Skeletal muscle tissue (tissue), 4 donors: ENCODE results near the gene ZGPAT. TPM values are rescaled to one million over a fixed set of nuclear protein-coding genes. Genes with fewer than 3 reads are reported as not detected.

Experiments used
- H3K27ac ChIP-seq: one replicate; pipeline ENCODE4 v1.7.0; 2013; ENCODE audit warnings: mild to moderate bottlenecking, low read depth, low read length, inconsistent platforms
- H3K27me3 ChIP-seq, 3 donors: one replicate each; pipeline ENCODE4 v1.7.0; 2013; ENCODE audit warnings: low read length in 3 of 3; ENCODE audit not compliant: control insufficient read depth in 3 of 3, insufficient read depth in 3 of 3
- H3K36me3 ChIP-seq, 3 donors: one replicate each; pipeline ENCODE4 v1.7.0; 2013; ENCODE audit warnings: low read length in 3 of 3; ENCODE audit not compliant: control insufficient read depth in 3 of 3, insufficient read depth in 3 of 3
- H3K4me1 ChIP-seq, 3 donors: one replicate each; pipeline ENCODE4 v1.7.0; 2013; ENCODE audit warnings: low read length in 3 of 3, mild to moderate bottlenecking in 3 of 3; ENCODE audit not compliant: control insufficient read depth in 3 of 3, insufficient read depth in 3 of 3
- H3K4me3 ChIP-seq, 3 donors: one replicate each; pipeline ENCODE4 v1.7.0; 2013; ENCODE audit warnings: low read length in 3 of 3
- H3K9ac ChIP-seq, 3 donors: one replicate each; pipeline ENCODE4 v1.7.0; 2013; ENCODE audit warnings: low read length in 3 of 3, mild to moderate bottlenecking in 3 of 3, moderate library complexity in 2 of 3, low read depth in 1 of 3
- H3K9me3 ChIP-seq, 3 donors: one replicate each; pipeline ENCODE4 v1.7.0; 2013; ENCODE audit warnings: low read length in 3 of 3; ENCODE audit not compliant: control insufficient read depth in 3 of 3
- total RNA-seq: library from RNA; depleted of rRNA; stranded (reverse); fragments of >200 nt; gene quantifications from one replicate; pipeline ENCODE4 v1.2.3, GENCODE V29; 2014
- donor health status: Osteomylitis.

Gene ZGPAT
- total RNA-seq, 1 donor from 2014 or later, result 6.8 TPM

DNA sequence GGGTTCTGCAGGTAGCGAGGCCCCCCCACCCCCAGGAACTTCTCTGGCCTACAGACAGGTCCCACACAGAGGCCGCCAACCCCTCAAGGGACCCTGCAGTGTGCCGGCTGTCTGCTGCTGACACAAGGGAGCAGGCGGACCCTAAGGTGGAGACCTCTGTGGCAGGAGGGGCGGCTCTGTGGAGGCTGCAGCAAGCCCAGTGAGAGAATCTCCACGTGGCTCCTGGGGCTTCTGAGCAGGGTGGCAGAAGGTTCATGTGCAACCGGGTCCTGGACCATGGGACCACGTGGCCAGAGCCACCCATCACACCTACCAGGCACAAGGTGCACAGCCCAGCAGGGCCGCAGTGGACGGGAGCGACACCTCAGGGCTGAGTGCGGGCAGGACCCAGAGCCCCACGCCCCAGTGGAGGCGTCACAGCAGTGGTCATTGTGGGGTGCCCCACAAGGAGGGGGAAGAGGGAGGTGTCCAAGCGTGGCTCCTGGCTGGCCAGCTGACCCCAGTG lies 4.3 kb upstream of the ZGPAT start:
- Histone ChIP-seq H3K9ac (no peak overlapping the region), H3K27ac (no peak overlapping the region), H3K4me1 (peaks cover 24 to 34% (median 30%) of the 10 kb centered on the region in 3 donors), H3K36me3 (peaks cover 31 to 41% (median 37%) of the 10 kb centered on the region in 3 donors), H3K4me3 (no peak overlapping the region), H3K9me3 (no peaks in the 10 kb centered on the region), H3K27me3 (no peaks in the 10 kb centered on the region)

GRCh38 chr20:63703976-63704748 lies 3.7 kb upstream of the ZGPAT start:
- H3K9ac ChIP-seq, result peak overlapping the region in 1 of 3 donors; percentile 23
- no peak overlapping the region for H3K27ac ChIP-seq
- H3K36me3 ChIP-seq, result peaks cover 37 to 45% (median 37%) of the 10 kb centered on the region in 3 donors
- peaks cover 24 to 34% (median 30%) of the 10 kb centered on the region in 3 donors for H3K4me1 ChIP-seq
- H3K27me3 ChIP-seq, result no peaks in the 10 kb centered on the region
- no peaks in the 10 kb centered on the region for H3K9me3 ChIP-seq
- no peak overlapping the region for H3K4me3 ChIP-seq

DNA sequence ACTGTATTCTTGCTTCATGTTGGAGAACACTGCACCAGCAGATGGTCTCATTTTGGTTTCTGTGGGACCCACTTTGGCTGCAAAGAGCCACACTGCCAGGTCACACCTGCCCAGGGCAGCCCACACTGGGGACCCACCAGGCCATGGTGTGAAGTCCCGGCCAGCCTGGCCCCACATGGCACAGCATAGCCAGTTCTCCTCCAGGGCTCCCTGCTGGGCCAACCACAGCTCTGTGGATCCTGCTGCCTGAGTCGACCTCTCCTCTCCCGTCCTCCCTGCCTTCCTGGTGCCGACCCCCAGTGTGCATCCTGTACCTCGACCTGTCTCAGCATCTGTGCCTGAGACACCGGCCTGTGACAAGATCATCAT lies 3.1 kb upstream of the ZGPAT start:
- H3K36me3 ChIP-seq, result peaks cover 37 to 46% (median 37%) of the 10 kb centered on the region in 3 donors

GRCh38 chr20:63705232-63706026 lies 2.4 kb upstream of the ZGPAT start:
- Histone ChIP-seq H3K27me3 (no peaks in the 10 kb centered on the region), H3K4me3 (no peak overlapping the region), H3K9ac (peak overlapping the region in 1 of 3 donors; percentile 93), H3K4me1 (peaks cover 23 to 29% (median 25%) of the 10 kb centered on the region in 3 donors), H3K27ac (no peak overlapping the region), H3K9me3 (no peaks in the 10 kb centered on the region), H3K36me3 (peaks cover 34 to 46% (median 35%) of the 10 kb centered on the region in 3 donors)

More for the DNA sequence above, 3.1 kb upstream of the ZGPAT start:
- Histone ChIP-seq H3K9ac (peak overlapping the region in 1 of 3 donors; percentile 23), H3K4me3 (no peak overlapping the region), H3K9me3 (no peaks in the 10 kb centered on the region), H3K27ac (no peak overlapping the region), H3K27me3 (no peaks in the 10 kb centered on the region), H3K4me1 (peaks cover 23 to 30% (median 25%) of the 10 kb centered on the region in 3 donors)

GRCh38 chr20:63706027-63706695 lies 1.7 kb upstream of the ZGPAT start:
- Histone ChIP-seq H3K36me3 (peaks cover 36 to 47% (median 41%) of the 10 kb centered on the region in 3 donors), H3K9ac (peak overlapping the region; percentile 90 to 94 (median 93)), H3K4me1 (peaks cover 23 to 29% (median 25%) of the 10 kb centered on the region in 3 donors), H3K9me3 (no peaks in the 10 kb centered on the region), H3K27me3 (no peaks in the 10 kb centered on the region), H3K4me3 (peak overlapping the region; percentile 78 to 89 (median 87)), H3K27ac (peak overlapping the region; percentile 89)

- H3K27me3 ChIP-seq, result no peaks in the 10 kb centered on the region
- H3K27ac ChIP-seq, result peak overlapping the region; percentile 89
- H3K4me3 ChIP-seq, result peak overlapping the region; percentile 78 to 89 (median 87)
- H3K36me3 ChIP-seq, result peaks cover 36 to 49% (median 47%) of the 10 kb centered on the region in 3 donors
- H3K4me1 ChIP-seq, result peaks cover 23 to 29% (median 25%) of the 10 kb centered on the region in 3 donors
- H3K9ac ChIP-seq, result peak overlapping the region; percentile 90 to 94 (median 93)
- H3K9me3 ChIP-seq, result no peaks in the 10 kb centered on the region
These were observed 834 bp upstream of the ZGPAT start for GRCh38 chr20:63706852-63707557.

GRCh38 chr20:63708301-63709148 lies 686 bp downstream of the ZGPAT start:
- peak overlapping the region; percentile 89 for H3K27ac ChIP-seq
- peaks cover 23 to 29% (median 25%) of the 10 kb centered on the region in 3 donors for H3K4me1 ChIP-seq
- H3K36me3 ChIP-seq, result peaks cover 32 to 50% (median 43%) of the 10 kb centered on the region in 3 donors
- H3K9ac ChIP-seq, result peak overlapping the region; percentile 80 to 85 (median 81)
- no peaks in the 10 kb centered on the region for H3K27me3 ChIP-seq
- H3K4me3 ChIP-seq, result peak overlapping the region; percentile 70 to 89 (median 87)
- H3K9me3 ChIP-seq, result no peaks in the 10 kb centered on the region

DNA sequence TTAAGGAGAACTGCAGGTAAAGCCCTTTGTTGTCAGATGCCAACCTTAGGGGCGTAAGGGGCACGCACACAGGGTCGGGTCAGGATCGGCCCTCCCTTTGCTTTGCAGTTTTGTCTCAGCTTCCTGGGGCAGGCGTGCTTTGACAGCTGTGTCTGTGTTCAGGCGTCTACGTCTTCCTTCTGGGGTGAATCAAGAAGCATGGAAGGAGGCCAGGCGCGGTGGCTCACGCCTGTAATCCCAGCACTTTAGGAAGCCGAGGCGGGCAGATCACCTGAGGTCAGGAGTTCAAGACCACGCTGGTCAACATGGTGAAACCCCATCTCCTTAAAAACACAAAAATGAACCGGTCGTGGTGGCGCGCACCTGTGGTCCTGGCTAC lies 1.3 kb downstream of the ZGPAT start:
- H3K27me3 ChIP-seq, result no peaks in the 10 kb centered on the region
- H3K4me3 ChIP-seq, result peak overlapping the region in 2 of 3 donors; percentile 87 to 89
- H3K9me3 ChIP-seq, result no peaks in the 10 kb centered on the region
- no peak overlapping the region for H3K27ac ChIP-seq
- peaks cover 23 to 29% (median 25%) of the 10 kb centered on the region in 3 donors for H3K4me1 ChIP-seq
- H3K9ac ChIP-seq, result peak overlapping the region in 2 of 3 donors; percentile 80 to 81
- H3K36me3 ChIP-seq, result peaks cover 29 to 47% (median 40%) of the 10 kb centered on the region in 3 donors
